ENCODE results near the gene SLC25A39. TPM values are rescaled to one million over a fixed set of nuclear protein-coding genes. Genes with fewer than 3 reads are reported as not detected.

The SLC25A39 gene
- total and polyA plus RNA-seq, 9 of the 15 experiments (the other 6 are each of a cell fraction or from before 2014, with no cell fraction given), result 4.8 to 267 (median 140) TPM

- TF ChIP-seq ZBTB11 (CRISPR knock-in tag; IDR thresholded peaks at IDR 0.05), result 0 out of 6 replicates have a peak, but pooled peaks of 1 of the 3 experiments have one; percentile 37
- no peak for TF ChIP-seq GABPB1 (CRISPR knock-in tag; IDR thresholded peaks at IDR 0.05)
- TF ChIP-seq NFIC (IDR thresholded peaks at IDR 0.05), result peak; percentile 20; the same call in 1 of the 2 replicates
- no peak for TF ChIP-seq KLF16 (IDR thresholded peaks at IDR 0.05)
- no peak for TF ChIP-seq PCBP2 (IDR thresholded peaks at IDR 0.05; ENCODE audit: low read depth, low read length, poor library complexity, severe bottlenecking)
- TF ChIP-seq ZNF511 (CRISPR knock-in tag; IDR thresholded peaks at IDR 0.05), result peak; percentile 32; the same call in 1 of the 2 replicates
- TF ChIP-seq ZFP91 (CRISPR knock-in tag; IDR thresholded peaks at IDR 0.05), result peak; percentile 47; the same call in 1 of the 2 replicates
- no peak for TF ChIP-seq ZHX1 (conservative IDR thresholded peaks at IDR 0.05; ENCODE audit: low read length)
- TF ChIP-seq MBD2 (IDR thresholded peaks at IDR 0.05; ENCODE audit: borderline replicate concordance, low read depth), result no peak
- TF ChIP-seq SMARCE1 (IDR thresholded peaks at IDR 0.05), result no peak
- TF ChIP-seq ZNF143 (CRISPR knock-in tag; IDR thresholded peaks at IDR 0.05), result no peak; the same call in 1 of the 2 replicates
- peak in 1 of 2 experiments; percentile 90; a peak in 3 of 4 replicates for TF ChIP-seq NONO (IDR thresholded peaks at IDR 0.05; ENCODE audit: low read depth in 2 of 2, low read length in 1 of 2)
- TF ChIP-seq RB1 (IDR thresholded peaks at IDR 0.05; ENCODE audit: low read depth), result peak; percentile 93
- no peak; the same call in 1 of the 2 replicates for TF ChIP-seq DMBX1 (CRISPR knock-in tag; IDR thresholded peaks at IDR 0.05; ENCODE audit: borderline replicate concordance)
- no peak for TF ChIP-seq GATAD2A (IDR thresholded peaks at IDR 0.05)
- TF ChIP-seq NR2F6 (CRISPR knock-in tag; IDR thresholded peaks at IDR 0.05), result 0 out of 2 replicates have a peak, but pooled peaks have one; percentile 11
- TF ChIP-seq ZNF512 (tag; IDR thresholded peaks at IDR 0.05), result no peak
Observed at GRCh38 chr17:44324571-44325275, at the start of gene SLC25A39 (continued).
